ENCODE measurements around the gene TNFSF4.
"Not testable (repeated sequence)": the region's sequence is repeated elsewhere in the genome, so short reads cannot be mapped to it uniquely, and the experiment has no call there.

The TNFSF4 gene

GRCh38 chr1:173164178-173164577 lies 43.0 kb downstream of the TNFSF4 start:
- DNase-seq (ENCODE audit: low spot score), result no peak

- DNase-seq (ENCODE audit: low spot score), result no peak
Observed at GRCh38 chr1:173163222-173163621, 43.9 kb downstream of the TNFSF4 start.

- DNase-seq (ENCODE audit: low spot score), result no peak
Observed at GRCh38 chr1:173162601-173163000, 44.5 kb downstream of the TNFSF4 start.

- no peak for DNase-seq (ENCODE audit: low spot score)
Observed at GRCh38 chr1:173161510-173162221, 45.5 kb downstream of the TNFSF4 start.

GRCh38 chr1:173153964-173154363 lies 53.2 kb downstream of the TNFSF4 start:
- not testable (repeated sequence) for DNase-seq (ENCODE audit: low spot score)

- DNase-seq (ENCODE audit: low spot score), result no peak
Observed at GRCh38 chr1:173153503-173153902, 53.6 kb downstream of the TNFSF4 start.

GRCh38 chr1:173152598-173152997 lies 54.5 kb downstream of the TNFSF4 start:
- no peak for DNase-seq (ENCODE audit: low spot score)

GRCh38 chr1:173150795-173151194 lies 56.3 kb downstream of the TNFSF4 start:
- no peak for DNase-seq (ENCODE audit: low spot score)

GRCh38 chr1:173149887-173150286 lies 57.2 kb downstream of the TNFSF4 start:
- DNase-seq (ENCODE audit: low spot score), result no peak

GRCh38 chr1:173148971-173149370 lies 58.2 kb downstream of the TNFSF4 start:
- no peak for DNase-seq (ENCODE audit: low spot score)

GRCh38 chr1:173148545-173148944 lies 58.6 kb downstream of the TNFSF4 start:
- DNase-seq (ENCODE audit: low spot score), result no peak

GRCh38 chr1:173140733-173141132 lies 66.4 kb downstream of the TNFSF4 start:
- no peak for DNase-seq (ENCODE audit: low spot score)

- no peak for DNase-seq (ENCODE audit: low spot score)
Observed at GRCh38 chr1:173139706-173140105, 67.4 kb downstream of the TNFSF4 start.

- DNase-seq (ENCODE audit: low spot score), result no peak
Observed at GRCh38 chr1:173137107-173137706, 69.9 kb downstream of the TNFSF4 start.

GRCh38 chr1:173134800-173135199 lies 72.3 kb downstream of the TNFSF4 start:
- no peak for DNase-seq (ENCODE audit: low spot score)

- no peak for DNase-seq (ENCODE audit: low spot score)
Observed at GRCh38 chr1:173134029-173134428, 73.1 kb downstream of the TNFSF4 start.

Data from left forelimb (tissue), 1 donor.